Endothelial cell of umbilical vein (primary cell): ENCODE results near the gene FAM124B. TPM values are rescaled to one million over a fixed set of nuclear protein-coding genes. Genes with fewer than 3 reads are reported as not detected.

Experiments used
- BruUV-seq: library from RNA; stranded (reverse); fragments of 400-500 nt; replicated peaks from 2 replicates; lab custom pipeline; 2021; lab: Mats Ljungman, UMichigan
- CTCF ChIA-PET: fragments of 300-600, 350-600 bp; sonication (Branson Sonifier 250); formaldehyde crosslinking; loops from one replicate; lab custom pipeline; 2021; ENCODE audit warnings: antibody characterized with exemption, inconsistent platforms; lab: Charles Lee
- POLR2A ChIA-PET: fragments of 300-600, 350-600 bp; sonication (Branson Sonifier 250); formaldehyde crosslinking; loops from one replicate; lab custom pipeline; 2021; ENCODE audit warnings: antibody characterized with exemption, inconsistent platforms; lab: Charles Lee
- DNase-seq: peaks from one replicate; pipeline ENCODE4 v3.0.0-alpha.2; 2011; ENCODE audit warnings: low read depth, low spot score
- FAIRE-seq: peaks from 2 replicates; lab custom pipeline; 2011; peaks lifted over from hg19 to GRCh38; lab: Jason Lieb, UNC
- H2AFZ ChIP-seq: 2 replicates; pipeline ENCODE4 v1.6.0; 2012; ENCODE audit warnings: low read depth, low read length, control low read depth, inconsistent platforms
- H3K27ac ChIP-seq: 2 replicates; pipeline ENCODE4 v1.5.1; 2011; ENCODE audit warnings: low read depth, mild to moderate bottlenecking, control low read depth, low read length, moderate library complexity; ENCODE audit not compliant: insufficient read depth
- H3K27me3 ChIP-seq, 2 experiments: 2 replicates each; pipeline versions ENCODE4 v1.6.0 to v1.6.1; 2011; ENCODE audit warnings: low read length in 2 of 2, mixed read lengths in 1 of 2; ENCODE audit not compliant: control insufficient read depth in 2 of 2, insufficient read depth in 2 of 2
- H3K36me3 ChIP-seq, 2 experiments: 2 replicates in 1 of 2; 3 replicates in 1 of 2; pipeline ENCODE4 v1.5.1; 2011; ENCODE audit warnings: low read length in 2 of 2, mild to moderate bottlenecking in 1 of 2, moderate library complexity in 1 of 2; ENCODE audit not compliant: control insufficient read depth in 2 of 2, insufficient read depth in 2 of 2; ENCODE audit errors: extremely low read depth in 1 of 2
- H3K4me1 ChIP-seq: 3 replicates; pipeline ENCODE4 v1.5.1; 2011; ENCODE audit warnings: mild to moderate bottlenecking, low read length; ENCODE audit not compliant: control insufficient read depth, insufficient read depth; ENCODE audit errors: extremely low read depth
- H3K4me2 ChIP-seq: 2 replicates; pipeline ENCODE4 v1.6.1; 2011; ENCODE audit warnings: low read length, control low read depth, mixed read lengths; ENCODE audit not compliant: insufficient read depth
- H3K4me3 ChIP-seq, 3 experiments: fragments of 200-600 bp in 1 of 3; sonication (generic), shearing (Covaris generic) in 1 of 3; replicated peaks in 1 of 3; 2 replicates each; pipeline ENCODE4 v1.5.1; 2011 to 2016; ENCODE audit warnings: control low read depth in 3 of 3, low read length in 3 of 3, mild to moderate bottlenecking in 2 of 3, inconsistent platforms in 1 of 3, low read depth in 1 of 3, moderate library complexity in 1 of 3; ENCODE audit not compliant: insufficient read depth in 1 of 3
- H3K79me2 ChIP-seq: 2 replicates; pipeline ENCODE4 v1.6.0; 2012; ENCODE audit warnings: low read length, inconsistent platforms; ENCODE audit not compliant: control insufficient read depth, insufficient read depth
- H3K9ac ChIP-seq: replicated peaks from 2 replicates; pipeline ENCODE3; 2011; ENCODE audit warnings: low read length, control low read depth; ENCODE audit not compliant: insufficient read depth; ENCODE audit errors: extremely low read depth
- H3K9me1 ChIP-seq: replicated peaks from 3 replicates; pipeline ENCODE4 v1.6.0; 2011; ENCODE audit warnings: mild to moderate bottlenecking, low read length; ENCODE audit not compliant: control insufficient read depth, insufficient read depth; ENCODE audit errors: extremely low read depth
- H3K9me3 ChIP-seq: replicated peaks from 2 replicates; pipeline ENCODE4 v1.5.1; 2012; ENCODE audit warnings: low read length, inconsistent platforms; ENCODE audit not compliant: control insufficient read depth, insufficient read depth
- H4K20me1 ChIP-seq: replicated peaks from 2 replicates; pipeline ENCODE3; 2011; ENCODE audit warnings: mild to moderate bottlenecking, low read length; ENCODE audit not compliant: control insufficient read depth, insufficient read depth; ENCODE audit errors: extremely low read depth
- EZH2 ChIP-seq: IDR thresholded peaks from 2 replicates; pipeline ENCODE4 v1.6.1; 2012; ENCODE audit warnings: borderline replicate concordance, low read depth, mild to moderate bottlenecking, moderate library complexity, low read length, inconsistent platforms; ENCODE audit not compliant: severe bottlenecking
- FOS ChIP-seq: IDR thresholded peaks from 2 replicates; pipeline ENCODE4 v1.6.1; 2011; ENCODE audit warnings: mild to moderate bottlenecking, low read length, moderate library complexity, borderline replicate concordance; ENCODE audit not compliant: insufficient read depth
- GATA2 ChIP-seq: IDR thresholded peaks from 2 replicates; pipeline ENCODE4 v1.7.0; 2011; ENCODE audit warnings: low read depth, mild to moderate bottlenecking, moderate library complexity, mixed read lengths, low read length; ENCODE audit not compliant: insufficient read length, insufficient read depth
- JUN ChIP-seq: IDR thresholded peaks from 2 replicates; pipeline ENCODE4 v1.6.1; 2011; ENCODE audit warnings: borderline replicate concordance, low read depth; ENCODE audit not compliant: insufficient read length, insufficient read depth
- MYC ChIP-seq: IDR thresholded peaks from one replicate; pipeline ENCODE4 v1.6.1; 2011; ENCODE audit warnings: mild to moderate bottlenecking, low read depth, low read length
- POLR2A ChIP-seq: IDR thresholded peaks from 2 replicates; pipeline ENCODE4 v1.6.1; 2012; ENCODE audit warnings: low read depth, mild to moderate bottlenecking, control low read depth, low read length
- POLR2AphosphoS5 ChIP-seq: IDR thresholded peaks from 2 replicates; pipeline ENCODE4 v1.6.1; 2012; ENCODE audit warnings: low read depth, mild to moderate bottlenecking, control low read depth, low read length, moderate library complexity; ENCODE audit not compliant: insufficient read depth
- dilution Hi-C: fragments of 300-500 bp; cut with MboI; formaldehyde crosslinking; loops from one replicate; pipeline ENCODE4 v1.15.0; 2019; ENCODE audit warnings: low sequenced_read_pairs; ENCODE audit not compliant: extremely low pct_ligation_motif_present
- intact Hi-C: fragments of 100-400 bp; cut with micrococcal nuclease; formaldehyde crosslinking; loops from one replicate; pipeline ENCODE4 v1.10.0; 2022
- polyA plus RNA-seq, 4 experiments: library from polyadenylated mRNA; depleted of rRNA in 3 of 4; stranded (reverse) in 3 of 4; unstranded in 1 of 4; fragments of >200 nt; gene quantifications; 2 replicates each; pipeline versions ENCODE4 v1.2.1 to v1.2.3, GENCODE V29; 2011 to 2012; ENCODE audit warnings: missing spikeins in 1 of 4
- total RNA-seq: library from RNA; stranded (reverse); gene quantifications from 2 replicates; pipeline ENCODE4 v1.2.3, GENCODE V29; 2021
- TF ChIP-seq, protein P1 (sequence below): IDR thresholded peaks from 2 replicates; pipeline ENCODE4 v1.6.1; 2011; ENCODE audit not compliant: insufficient read depth, insufficient read length
- TF ChIP-seq, protein P2 (sequence below), 2 donors: IDR thresholded peaks; 1 replicate in 1 of 2; 2 replicates in 1 of 2; pipeline ENCODE4 v1.5.1; 2011; ENCODE audit warnings: low read length in 2 of 2, mild to moderate bottlenecking in 2 of 2, moderate library complexity in 2 of 2, control low read depth in 1 of 2, inconsistent platforms in 1 of 2, low read depth in 1 of 2; ENCODE audit not compliant: insufficient read depth in 1 of 2; ENCODE audit errors: extremely low read depth in 1 of 2

FAM124B gene
- total and polyA plus RNA-seq, 2 donors (not counting 3 experiments of a cell fraction or from before 2014, with no cell fraction given): 82.0 to 119 TPM

DNA sequence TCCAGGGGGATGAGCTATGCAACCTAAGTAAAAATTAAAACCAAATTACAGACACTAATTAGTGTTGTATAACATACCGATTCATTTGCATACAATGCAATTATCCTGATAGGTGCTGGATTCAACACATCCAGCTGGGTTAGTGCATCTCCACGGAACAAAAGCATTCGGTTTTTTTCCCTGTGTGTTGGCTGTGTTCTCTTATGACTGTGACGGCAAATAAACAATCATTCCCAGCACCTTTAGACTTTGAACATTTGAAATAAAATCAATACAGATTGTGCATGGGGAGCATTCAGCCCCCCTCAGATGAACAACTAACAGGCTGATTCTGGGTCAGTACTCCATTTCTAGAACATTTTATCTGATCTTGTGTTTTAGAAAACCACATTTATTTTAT is 22.7 kb downstream of the FAM124B start:
- no peaks in the 10 kb centered on the region for H3K9me1 ChIP-seq
- no peaks in the 10 kb centered on the region for H3K9me3 ChIP-seq
- dilution Hi-C loops: no loop called here
- peaks cover 28% of the 10 kb centered on the region for H3K79me2 ChIP-seq
- H3K9ac ChIP-seq: no peak overlapping the region
- DNase-seq (no peak), FAIRE-seq (no peak)
- H3K27ac ChIP-seq: no peak overlapping the region
- CTCF ChIA-PET: interaction anchor here (1.0 to 1.7 kb wide), 4 partner anchors 9 to 630 kb away, joined by 3 to 9 read pairs (median 4); no protein-coding TSS in a partner anchor
- POLR2A ChIA-PET: no interaction called here
- TSS peak; percentile 17 for BruUV-seq
- peaks cover 14% of the 10 kb centered on the region for H4K20me1 ChIP-seq
- no peak overlapping the region for H2AFZ ChIP-seq
- no peak overlapping the region for H3K4me3 ChIP-seq
- H3K36me3 ChIP-seq: peaks cover 7 to 26% of the 10 kb centered on the region in 2 experiments
- TF ChIP-seq POLR2AphosphoS5 (no peak), MYC (no peak), EZH2 (no peak), JUN (no peak), FOS (no peak), POLR2A (no peak), GATA2 (no peak)
- TF ChIP-seq, protein P1, sequence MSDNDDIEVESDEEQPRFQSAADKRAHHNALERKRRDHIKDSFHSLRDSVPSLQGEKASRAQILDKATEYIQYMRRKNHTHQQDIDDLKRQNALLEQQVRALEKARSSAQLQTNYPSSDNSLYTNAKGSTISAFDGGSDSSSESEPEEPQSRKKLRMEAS: no peak
- TF ChIP-seq, protein P2, sequence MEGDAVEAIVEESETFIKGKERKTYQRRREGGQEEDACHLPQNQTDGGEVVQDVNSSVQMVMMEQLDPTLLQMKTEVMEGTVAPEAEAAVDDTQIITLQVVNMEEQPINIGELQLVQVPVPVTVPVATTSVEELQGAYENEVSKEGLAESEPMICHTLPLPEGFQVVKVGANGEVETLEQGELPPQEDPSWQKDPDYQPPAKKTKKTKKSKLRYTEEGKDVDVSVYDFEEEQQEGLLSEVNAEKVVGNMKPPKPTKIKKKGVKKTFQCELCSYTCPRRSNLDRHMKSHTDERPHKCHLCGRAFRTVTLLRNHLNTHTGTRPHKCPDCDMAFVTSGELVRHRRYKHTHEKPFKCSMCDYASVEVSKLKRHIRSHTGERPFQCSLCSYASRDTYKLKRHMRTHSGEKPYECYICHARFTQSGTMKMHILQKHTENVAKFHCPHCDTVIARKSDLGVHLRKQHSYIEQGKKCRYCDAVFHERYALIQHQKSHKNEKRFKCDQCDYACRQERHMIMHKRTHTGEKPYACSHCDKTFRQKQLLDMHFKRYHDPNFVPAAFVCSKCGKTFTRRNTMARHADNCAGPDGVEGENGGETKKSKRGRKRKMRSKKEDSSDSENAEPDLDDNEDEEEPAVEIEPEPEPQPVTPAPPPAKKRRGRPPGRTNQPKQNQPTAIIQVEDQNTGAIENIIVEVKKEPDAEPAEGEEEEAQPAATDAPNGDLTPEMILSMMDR (IDR thresholded peaks at IDR 0.05; ENCODE audit: extremely low read depth in 1 of 2, insufficient read depth in 1 of 2, low read depth in 1 of 2, low read length in 2 of 2): no peak
- H3K4me2 ChIP-seq: no peak overlapping the region
- H3K27me3 ChIP-seq: no peaks in the 10 kb centered on the region
- no peaks in the 10 kb centered on the region for H3K4me1 ChIP-seq
- intact Hi-C loops: no loop called here
